HG02884 (cell line): ENCODE data around the gene DDX41.

ENCODE experiments used
- ATAC-seq: cut with Tn5 transposase; IDR thresholded peaks from one replicate; pipeline ENCODE4 v1.9.1; 2021; ENCODE audit warnings: mild to moderate bottlenecking, moderate library complexity; ENCODE audit not compliant: unreplicated experiment

The DDX41 gene

DNA sequence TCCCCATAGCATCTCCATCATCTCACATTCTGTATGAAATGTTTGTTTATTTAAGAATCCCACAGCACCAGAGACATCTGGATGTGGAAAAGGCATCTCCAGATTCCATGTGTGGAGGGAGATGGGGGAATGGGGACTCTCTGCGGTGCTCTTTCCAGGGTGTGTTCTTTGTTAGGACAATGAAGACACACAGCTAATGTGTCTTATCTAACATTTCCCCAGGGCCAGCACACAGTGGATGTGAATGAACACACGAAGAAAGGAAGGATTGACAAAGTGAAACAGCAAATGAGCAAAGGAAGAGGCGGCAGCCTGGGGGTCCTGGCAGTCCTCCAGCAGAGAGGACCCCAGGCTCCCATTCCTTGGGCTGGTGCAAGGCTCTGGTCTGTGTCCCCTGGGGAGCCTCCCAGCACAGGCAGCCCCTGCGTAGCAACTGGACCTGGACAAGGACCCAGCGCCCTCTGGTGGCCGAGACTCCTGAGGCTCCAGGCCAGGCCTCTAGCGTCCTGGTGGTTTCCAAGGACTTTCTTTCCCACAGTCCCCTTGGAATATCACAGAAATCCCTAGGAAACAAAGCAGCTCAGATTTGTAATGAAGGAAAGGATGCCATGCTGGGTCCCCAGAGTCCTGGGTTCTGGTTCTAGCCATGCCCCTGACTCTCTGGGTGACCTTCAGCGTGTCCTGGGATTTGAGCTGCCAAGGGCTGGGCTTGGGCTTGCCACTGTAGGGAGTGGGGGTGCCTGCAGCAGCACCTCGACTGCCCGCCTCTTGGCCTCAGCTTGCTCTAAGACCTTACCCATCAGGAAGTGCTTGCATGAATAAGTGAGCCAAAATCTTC lies 15.9 kb downstream of the DDX41 start:
- ATAC-seq: no peak

DNA sequence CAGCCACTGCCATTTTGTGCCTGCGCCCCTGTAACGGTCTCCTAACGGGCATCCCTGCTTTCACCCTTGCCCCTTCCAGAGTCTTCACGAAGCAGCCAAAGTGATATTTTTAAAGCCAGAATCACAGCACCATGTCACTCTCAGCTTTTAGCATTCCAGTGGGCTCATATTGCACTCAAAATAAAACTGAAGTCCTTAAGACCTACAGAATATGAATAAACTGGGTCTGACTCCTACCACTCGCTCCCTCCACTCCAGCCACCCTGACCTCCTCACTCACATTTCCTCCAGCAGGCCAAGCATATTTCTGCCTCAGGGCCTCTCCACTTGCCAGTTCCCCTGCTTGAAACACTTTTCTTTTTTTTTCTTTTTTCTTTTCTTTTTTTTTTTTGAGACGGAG lies 16.9 kb downstream of the DDX41 start:
- ATAC-seq: no peak

DNA sequence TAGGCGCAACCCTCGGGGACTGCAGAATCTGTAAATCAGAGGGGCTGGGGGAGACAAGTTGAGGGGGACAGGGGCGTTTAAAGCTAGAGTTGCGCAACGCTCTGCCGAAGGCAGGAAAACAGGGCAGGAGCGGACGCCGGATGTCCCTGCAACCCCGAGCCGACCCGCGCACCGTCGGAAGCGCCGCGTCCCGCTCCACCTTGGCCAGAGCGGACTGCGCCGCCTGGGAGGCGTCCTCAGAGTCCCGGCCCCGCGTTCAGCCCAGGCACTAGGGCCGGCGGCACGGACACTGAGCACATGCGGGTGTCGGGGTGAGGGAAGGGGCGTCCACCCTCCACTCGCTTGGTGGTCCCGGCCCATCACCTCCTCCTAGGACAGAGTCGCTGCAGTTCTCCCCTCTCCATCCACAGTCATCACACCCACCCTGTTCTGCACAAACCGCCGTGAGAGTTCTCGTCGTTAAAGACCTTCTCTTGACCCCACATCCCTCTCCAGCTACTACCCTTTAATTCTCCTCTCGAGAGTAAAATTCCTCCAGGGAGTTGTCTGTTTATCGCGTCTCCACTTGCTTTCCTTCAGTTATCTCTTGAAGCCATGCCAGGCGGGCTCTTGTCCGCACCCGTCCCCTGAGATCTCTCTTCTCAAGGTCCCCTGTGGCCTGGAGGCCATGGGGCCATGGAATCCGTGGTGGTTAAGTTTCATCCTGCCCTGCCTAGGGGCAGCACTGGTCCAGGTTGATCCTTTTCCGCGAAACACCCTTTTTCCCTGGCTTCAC lies 18.6 kb downstream of the DDX41 start:
- no peak for ATAC-seq

DNA sequence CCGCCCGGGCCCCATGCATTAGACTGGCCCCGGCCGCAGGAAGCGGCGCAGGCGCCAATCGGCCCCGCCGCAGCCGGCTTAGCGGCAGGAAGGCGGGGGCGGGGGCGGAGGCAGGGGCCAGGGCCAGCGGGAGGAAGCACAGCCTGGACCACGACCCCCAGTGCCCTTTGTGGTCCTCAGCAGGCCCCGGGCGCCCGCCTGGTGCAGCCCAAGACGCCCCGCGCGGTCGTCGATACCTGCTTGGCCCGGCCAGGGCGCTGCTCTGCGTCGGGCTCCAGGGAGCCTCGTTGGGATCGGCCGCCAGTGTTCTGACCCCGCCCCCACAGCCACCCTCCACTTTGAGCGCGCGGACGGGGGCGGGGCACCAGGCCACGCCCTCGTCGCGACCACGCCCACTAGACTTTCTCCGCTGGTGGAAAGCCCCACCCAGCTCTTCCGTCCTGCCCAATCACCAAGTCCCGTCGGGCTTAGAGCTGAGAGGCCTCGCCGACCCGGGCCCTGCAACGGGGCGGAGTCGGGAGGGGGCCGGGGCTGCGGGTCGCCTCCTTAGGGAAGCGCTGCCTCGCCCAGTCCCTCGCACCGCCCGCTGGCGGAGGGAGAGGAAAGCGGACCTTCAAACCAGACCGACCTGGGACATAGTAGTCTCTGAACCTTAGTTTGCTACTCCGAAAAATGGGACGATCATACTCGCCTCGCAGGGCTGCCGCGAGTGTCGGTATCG lies 19.3 kb downstream of the DDX41 start, which contains the start of gene PDLIM7:
Gene PDLIM7, minus strand, starts transcription at position 313 of the 721 bp plus-strand sequence. CDS start 1,092 bp downstream, outside the sequence.
- peak; percentile 67 for ATAC-seq

DNA sequence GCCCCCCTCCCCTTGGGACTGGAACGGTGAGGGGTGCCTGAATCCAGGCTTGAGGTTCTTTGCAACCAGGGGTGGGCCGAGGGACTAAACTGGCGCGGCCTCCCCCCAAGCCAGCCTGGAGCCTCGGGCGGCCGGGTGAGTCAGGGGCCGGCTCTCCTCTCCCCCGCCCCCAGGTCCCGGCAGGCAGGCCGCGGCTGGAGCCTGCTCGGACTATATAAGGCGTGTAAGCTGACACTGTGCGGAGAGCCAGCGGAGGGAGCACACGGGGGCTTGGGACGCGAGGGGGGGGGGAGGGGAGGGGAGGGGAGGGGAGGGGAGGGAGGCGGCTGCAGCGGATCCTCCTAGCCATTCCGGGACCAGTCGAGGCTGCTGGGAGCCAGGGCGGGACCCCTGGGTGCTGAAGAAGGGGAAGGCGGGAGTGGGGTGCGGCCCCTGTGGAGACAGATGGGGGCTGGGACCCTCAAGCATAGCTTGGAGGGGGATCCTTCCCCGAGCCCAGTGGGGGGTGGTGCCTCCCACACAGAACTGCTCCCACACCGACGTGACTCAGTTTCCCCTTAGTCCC lies 20.0 kb downstream of the DDX41 start:
- ATAC-seq: no peak

DNA sequence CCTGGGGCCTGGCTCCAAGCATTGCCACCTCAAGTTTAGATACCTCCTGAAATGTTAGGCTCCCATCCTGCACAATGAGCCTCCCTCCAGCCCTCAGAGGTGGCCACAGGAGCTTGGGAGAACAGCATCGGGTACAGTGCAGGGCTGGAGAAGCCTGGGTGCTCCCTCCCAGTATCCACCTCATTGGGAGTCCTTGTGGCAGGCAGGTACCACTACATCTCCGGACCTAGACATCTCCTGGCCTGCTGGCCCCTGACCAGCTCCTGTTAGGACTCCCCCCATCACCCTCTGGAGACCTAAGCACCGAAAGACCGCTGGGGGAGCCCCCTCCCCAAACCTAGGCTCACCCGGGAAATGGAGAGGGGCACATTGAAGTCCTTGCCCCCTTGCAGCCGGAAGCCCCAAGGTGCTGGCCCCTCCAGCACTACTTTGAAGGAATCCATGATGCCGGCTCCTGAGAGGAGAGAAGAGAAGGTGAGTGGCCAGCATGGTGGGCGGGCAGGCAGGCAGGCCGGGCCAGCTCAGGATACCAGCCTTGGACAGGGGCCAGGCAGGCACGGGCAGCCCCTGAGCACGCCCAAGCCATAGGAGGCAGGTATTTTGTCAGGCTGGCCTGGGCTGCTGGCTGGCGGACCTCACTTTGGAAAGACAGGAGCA lies 20.6 kb downstream of the DDX41 start:
- ATAC-seq: no peak

DNA sequence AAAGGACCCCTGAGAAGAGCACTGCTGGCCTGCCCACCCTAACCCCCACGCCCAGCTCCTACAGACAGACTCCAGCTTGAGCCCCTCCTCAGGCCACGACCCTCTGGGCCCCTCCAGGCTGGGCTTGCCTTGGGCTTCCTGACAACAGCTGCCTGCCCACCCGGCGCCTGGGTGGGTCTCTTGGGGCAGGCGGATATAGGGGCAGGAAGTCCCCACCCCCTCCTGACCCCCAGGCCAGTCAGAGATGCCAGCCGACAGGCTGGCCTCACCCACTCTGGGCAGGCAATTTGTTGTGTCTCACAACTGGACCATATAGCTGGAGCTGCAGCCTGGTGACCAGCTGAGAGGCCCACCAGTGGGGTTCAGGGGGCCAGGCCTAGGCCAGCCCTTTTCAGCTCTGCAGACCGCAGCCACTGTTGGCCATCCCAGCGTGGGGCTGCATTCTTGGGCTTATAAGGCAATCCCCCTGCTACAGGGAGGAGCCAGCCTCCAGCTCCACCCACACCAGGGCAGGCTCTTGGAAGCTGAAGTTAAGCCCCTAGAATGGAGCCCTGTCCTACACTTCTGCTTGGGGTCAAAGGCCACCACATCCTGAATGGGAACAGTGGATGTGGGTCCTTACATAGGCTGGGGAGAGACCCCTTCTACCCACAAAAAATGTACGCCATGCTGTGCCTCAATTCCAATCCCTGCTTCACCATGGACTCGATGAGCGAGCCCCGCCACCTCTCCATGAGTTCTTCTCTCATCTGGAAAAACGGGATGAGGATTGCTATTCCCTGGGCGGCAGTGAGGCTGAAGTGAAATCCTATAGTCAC lies 21.3 kb downstream of the DDX41 start:
- ATAC-seq: no peak

DNA sequence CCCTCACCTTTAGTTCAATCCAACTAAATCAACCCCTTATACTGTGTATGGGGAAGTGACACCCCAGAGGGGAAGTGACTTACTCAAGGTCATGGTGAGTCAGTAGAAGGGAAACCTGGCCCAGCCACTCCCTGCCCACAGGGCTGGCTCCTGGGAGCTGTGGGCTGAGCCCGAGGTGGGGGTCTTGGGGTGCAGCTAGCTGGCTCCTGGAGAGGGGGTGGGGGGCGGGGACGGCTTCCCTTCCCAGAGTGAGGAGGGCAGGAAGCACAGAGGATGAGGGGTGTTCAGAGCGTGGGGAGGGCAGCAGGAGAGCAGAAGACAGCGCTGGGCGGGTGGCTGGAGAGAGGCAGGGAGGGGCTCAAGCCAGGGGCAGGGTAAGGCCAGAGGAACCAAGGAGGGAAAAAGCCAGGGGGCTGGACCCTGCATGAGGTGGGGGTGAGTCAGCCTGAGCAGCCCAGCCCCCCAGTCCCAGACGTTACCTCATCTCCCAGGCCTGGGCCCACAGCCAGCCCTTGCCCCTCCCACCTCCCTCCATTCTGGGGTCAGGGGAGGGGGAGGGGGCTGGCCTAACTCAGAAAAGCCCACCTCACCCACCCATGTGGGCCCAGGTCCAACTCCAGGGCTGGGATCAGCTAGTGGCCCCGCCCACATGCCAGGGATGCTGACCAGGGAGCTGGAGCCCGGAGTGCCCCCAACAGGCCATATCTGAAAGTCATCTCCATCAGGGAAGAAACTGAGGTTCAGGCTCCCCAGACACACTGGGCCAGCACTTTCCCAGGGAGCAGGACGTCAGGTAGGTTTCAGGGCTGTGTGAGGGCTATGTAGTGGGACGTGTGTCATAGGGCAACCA lies 22.2 kb downstream of the DDX41 start:
- no peak for ATAC-seq

DNA sequence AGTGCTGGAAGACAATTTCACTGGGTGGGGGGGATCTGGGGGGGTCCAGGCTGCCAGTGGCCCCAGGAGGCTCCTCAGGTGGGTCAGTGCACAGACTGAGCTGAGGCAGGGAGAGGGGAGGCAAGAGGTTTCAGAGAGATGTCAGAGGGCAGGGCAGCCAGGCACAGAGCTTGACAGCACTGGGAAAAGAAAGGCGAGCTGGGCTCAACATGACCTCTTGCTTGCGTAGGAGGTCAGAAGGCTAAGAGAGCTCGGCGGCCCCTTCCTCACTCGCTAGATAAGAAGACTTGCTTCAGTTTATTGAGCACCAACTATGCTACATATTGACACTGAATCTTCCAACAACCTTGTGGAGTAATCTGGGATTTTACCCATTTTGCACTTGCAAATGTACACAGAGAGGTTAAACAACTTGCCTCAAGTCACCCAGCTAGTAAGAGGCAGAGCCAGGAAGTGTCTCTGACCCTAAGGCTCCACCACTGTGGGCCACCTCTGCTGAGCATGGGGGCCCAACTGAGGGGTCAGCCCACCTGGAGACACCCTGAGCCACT lies 22.9 kb downstream of the DDX41 start:
- no peak for ATAC-seq

DNA sequence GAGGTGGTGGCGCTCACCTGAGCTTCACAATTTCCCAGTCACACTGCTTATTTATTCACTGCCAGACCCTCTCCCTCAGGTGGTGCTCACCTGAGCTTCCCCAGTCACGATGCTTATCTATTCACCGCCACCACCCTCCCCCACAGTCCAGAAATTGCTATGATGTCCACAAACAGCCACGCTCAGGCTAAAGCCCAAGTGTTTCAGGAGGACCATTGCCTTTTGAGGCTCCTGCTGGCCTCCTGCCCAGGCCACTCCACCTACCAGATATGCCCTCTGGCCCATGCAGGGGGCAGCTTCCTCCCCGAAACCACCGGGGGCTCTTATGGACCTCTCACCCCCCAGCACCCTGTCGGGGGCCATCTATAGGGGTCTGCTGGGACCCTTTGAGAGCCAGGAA lies 23.9 kb downstream of the DDX41 start:
- no peak for ATAC-seq

DNA sequence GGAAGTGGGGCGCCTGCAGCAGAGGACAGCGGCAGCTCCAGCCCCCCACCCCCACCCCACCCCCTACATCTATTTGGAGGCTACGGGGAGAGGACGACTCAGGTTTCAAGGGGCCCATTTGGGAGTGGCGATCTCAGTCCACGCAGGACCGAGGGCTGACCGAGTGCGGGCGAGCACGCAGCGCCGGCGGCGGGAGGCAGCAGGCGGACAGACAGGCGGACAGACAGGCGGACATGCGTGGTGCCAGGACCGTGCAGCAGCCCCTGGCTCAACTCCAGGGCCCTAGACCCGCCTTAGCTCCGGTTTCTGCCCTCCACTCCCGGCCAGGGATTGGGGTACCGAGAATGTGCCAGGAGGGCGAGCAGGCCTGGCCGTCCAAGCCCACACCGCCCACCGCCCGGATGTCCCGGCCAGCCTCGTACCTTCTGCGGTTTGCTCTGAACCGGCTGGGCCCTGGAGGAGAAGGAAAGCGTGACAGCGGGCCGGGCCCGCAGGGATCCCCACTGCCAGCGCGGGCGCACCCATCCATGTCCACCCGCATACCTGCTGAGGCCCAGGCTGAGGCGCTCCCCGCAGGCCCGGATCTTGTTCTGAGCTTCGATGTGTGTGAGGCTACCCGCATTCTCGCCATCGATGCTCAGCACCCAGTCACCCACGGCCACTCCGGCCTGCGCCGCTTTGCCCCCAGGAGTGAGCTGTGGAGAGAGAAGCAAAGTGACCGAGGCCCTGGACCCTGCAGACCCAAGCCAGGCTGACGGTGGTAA lies 24.6 kb downstream of the DDX41 start:
- ATAC-seq: no peak

DNA sequence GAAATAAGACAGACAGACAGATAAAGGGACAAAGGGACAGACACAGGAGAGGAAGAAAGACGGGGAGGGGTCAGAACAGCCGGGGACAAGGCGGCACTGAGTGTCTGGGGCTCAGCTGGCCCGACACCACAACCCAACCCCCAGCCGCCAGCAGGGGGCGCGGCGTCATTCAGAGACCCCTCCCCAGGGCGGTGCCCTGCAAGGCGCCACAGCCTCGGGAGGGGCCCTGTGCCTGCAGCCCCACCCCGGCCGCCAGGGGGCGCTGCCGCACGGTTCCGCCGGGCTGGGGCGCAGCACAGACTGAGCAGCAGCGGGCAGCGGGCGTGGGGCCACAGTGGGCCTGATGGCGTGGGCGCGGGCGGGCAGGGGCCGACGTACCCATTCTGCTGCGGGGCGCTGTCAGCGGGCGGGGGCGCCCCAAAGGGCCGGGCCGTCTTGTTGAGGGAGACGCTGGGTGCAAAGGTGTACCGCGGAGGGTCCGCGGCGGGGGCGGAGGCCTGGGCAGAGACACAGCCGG lies 25.3 kb downstream of the DDX41 start:
- no peak for ATAC-seq

DNA sequence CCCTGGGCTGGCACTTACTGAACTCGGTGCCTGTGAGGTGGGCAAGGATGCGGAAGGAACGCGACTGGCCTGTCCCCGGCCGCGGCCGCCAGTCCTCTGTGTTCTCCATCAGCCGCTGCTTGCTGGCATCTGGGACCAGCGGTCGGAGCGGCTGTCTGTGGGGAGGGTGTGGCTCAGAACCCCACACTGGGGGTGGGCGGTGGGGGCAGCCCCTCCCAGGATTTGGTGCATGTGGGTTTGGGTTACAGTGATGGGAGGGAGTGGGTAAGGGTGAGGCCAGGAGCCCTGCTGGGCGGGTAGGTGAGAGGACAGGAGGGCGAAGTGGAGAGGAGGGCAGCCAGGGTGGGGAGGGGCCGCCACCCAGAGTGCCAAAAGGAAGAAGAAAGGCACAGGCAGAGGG lies 25.8 kb downstream of the DDX41 start:
- no peak for ATAC-seq

DNA sequence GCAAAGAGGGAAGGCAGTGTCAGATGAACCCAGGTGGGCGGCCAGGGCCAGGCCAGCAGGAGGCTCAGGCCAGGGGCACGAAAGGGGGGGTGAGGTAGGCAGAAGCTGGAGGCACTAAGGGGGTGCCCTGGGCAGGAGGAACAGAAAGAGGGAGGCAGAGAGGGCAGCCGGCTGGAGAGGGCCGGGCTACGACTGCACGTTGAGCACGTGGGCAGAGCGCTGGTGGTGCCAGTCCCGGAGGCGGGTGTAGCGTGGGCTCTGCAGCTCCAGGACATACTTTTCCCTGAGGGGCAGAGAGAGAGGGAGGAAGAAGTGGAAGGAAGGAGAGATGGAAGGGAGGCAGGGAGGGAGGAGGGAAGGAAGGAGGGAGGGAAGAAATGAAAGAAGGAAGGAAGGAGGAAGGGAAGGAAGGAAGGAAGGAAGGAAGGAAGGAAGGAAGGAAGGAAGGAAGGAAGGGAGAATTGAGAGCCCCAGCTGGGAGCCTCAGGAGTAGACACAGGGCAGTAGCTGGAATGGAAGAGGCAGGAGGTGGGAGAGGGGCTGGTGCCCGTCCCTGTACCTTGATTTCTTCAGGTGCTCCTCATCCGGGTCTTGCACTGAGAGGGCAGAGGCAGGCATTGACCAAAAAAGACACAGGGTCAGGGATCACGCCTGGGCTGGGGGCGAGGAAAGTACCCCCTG lies 26.3 kb downstream of the DDX41 start:
- ATAC-seq: no peak

DNA sequence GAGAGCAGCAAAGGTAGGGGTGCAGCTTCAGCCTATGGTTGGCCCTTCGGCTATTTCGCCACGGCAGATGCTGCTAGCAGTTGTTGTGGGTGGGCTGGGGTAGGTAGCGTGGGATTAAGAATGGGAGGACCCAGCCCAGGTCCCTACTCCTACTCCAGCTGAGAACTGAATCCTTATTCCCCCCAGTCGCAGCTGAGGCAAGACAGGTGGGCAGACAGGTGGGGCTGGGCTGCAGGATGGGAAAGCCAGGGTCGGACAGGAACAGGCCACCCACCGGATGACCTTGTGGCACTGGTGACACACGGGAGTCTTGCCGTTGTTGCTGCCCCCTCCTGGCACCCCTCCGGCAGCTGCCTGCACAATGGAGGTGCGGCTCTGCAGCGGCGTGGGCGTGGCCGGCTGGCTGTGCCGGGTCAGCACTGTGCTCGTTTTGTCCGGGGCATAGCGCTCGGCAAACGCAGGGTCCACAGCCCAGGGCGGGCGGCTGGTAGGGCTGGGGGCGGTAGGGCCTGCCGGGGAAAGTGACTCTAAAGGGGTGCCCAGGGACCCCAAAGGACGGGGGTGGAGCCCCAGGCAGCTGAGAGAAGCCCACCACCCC lies 27.5 kb downstream of the DDX41 start:
- ATAC-seq: no peak

DNA sequence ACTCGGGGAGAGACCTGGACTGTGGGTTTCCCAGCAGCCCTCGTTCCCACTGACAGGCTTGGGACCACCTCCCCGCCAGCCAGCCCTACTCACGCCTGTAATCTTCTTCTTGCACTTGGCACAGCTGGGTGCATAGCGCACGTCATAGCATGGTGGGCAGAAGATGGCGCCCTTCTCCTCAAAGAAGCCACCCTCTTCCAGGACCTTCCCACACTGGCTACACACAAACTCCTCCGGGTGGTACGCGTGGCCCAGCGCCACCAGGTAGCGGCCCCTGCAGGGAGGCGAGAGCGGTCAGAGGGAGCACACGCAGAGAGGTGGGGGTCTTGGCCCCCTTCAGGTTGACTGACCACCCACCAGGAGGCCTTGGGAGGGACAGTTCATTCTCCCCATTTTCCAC lies 28.8 kb downstream of the DDX41 start:
- no peak for ATAC-seq

DNA sequence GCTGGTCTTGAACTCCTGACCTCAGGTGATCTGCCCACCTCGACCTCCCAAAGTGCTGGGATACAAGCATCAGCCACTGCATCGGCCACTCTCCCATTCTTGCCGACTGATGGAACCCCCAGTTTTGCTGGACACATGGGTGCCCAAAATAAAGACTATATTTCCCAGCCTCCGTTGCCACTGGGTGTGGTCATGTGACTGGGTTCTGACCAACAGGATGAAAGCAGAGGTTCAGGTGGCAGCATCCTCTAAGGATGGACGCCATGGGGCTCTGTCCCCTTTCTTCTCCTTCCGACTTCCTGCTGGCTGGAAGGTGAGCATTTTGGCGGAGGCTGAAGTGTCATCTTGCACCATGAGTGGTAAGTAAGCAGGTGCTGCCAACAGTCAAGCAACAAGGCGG lies 29.6 kb downstream of the DDX41 start:
- no peak for ATAC-seq
